ENCODE measurements around the gene STX19.

DNA sequence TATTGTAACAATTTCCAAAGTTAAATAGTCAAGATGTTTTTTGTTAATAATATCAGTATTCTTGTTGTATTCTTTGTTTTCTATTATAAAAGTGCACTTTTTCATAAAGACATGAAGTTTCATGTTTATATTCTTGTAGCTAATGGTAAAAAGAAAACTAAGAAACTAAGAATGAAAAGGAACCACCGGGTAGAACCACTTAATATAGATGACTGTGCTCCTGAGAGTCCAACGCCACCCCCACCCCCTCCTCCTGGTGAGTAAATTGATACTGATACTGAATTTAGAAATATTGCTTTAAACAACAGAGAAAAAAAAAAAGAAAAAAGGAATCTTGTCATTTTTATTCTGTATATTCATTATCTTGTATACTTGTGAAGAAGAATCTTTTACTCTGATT is 20.9 kb upstream of the STX19 start:
- TF ChIP-seq EP300 (IDR thresholded peaks at IDR 0.05) (no peak), POLR2A (IDR thresholded peaks at IDR 0.05) (no peak)
- TF ChIP-seq, protein P1, sequence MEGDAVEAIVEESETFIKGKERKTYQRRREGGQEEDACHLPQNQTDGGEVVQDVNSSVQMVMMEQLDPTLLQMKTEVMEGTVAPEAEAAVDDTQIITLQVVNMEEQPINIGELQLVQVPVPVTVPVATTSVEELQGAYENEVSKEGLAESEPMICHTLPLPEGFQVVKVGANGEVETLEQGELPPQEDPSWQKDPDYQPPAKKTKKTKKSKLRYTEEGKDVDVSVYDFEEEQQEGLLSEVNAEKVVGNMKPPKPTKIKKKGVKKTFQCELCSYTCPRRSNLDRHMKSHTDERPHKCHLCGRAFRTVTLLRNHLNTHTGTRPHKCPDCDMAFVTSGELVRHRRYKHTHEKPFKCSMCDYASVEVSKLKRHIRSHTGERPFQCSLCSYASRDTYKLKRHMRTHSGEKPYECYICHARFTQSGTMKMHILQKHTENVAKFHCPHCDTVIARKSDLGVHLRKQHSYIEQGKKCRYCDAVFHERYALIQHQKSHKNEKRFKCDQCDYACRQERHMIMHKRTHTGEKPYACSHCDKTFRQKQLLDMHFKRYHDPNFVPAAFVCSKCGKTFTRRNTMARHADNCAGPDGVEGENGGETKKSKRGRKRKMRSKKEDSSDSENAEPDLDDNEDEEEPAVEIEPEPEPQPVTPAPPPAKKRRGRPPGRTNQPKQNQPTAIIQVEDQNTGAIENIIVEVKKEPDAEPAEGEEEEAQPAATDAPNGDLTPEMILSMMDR (IDR thresholded peaks at IDR 0.05): no peak

All from stomach (tissue), 4 donors.